Measurements from ENCODE around the gene CREBBP.

GRCh38 chr16:3912373-3912772 lies 31.9 kb upstream of the CREBBP start:
- TF ChIP-seq CTCF (IDR thresholded peaks at IDR 0.05) (no peak), POLR2A (IDR thresholded peaks at IDR 0.05) (no peak)
